Measurements from ENCODE around the gene MRE11. TPM values are rescaled to one million over a fixed set of nuclear protein-coding genes. Genes with fewer than 3 reads are reported as not detected.
"Not testable (repeated sequence)": the region's sequence is repeated elsewhere in the genome, so short reads cannot be mapped to it uniquely, and the experiment has no call there.

The MRE11 gene
- total RNA-seq, 3 donors from 2014 or later, result 18.1 to 33.1 (median 22.3) TPM

GRCh38 chr11:94400457-94400838 is 93.2 kb downstream of the MRE11 start:
- intact Hi-C loops (cut with DNase I; ENCODE audit: low total_unique reads), result no loop called here
- H3K4me1 ChIP-seq, result no peaks in the 10 kb centered on the region
- H3K36me3 ChIP-seq, result no peaks in the 10 kb centered on the region
- no peak overlapping the region for H3K27ac ChIP-seq
- H3K4me3 ChIP-seq, result no peak overlapping the region
- H3K27me3 ChIP-seq, result peaks cover 0 to 33% of the 10 kb centered on the region in 2 donors
- no peaks in the 10 kb centered on the region for H3K9me3 ChIP-seq
- no peak for TF ChIP-seq POLR2AphosphoS5 (IDR thresholded peaks at IDR 0.05)
- TF ChIP-seq POLR2A (IDR thresholded peaks at IDR 0.05), result no peak
- TF ChIP-seq CTCF (IDR thresholded peaks at IDR 0.05), result no peak
- DNase-seq (ENCODE audit: low spot score in 2 of 2), result no peak

GRCh38 chr11:94400050-94400449 is 93.6 kb downstream of the MRE11 start:
- H3K4me3 ChIP-seq, result no peak overlapping the region
- peaks cover 0 to 33% of the 10 kb centered on the region in 2 donors for H3K27me3 ChIP-seq
- no peak overlapping the region for H3K27ac ChIP-seq
- TF ChIP-seq POLR2AphosphoS5 (IDR thresholded peaks at IDR 0.05) (no peak), POLR2A (IDR thresholded peaks at IDR 0.05) (no peak), CTCF (IDR thresholded peaks at IDR 0.05) (no peak)
- H3K4me1 ChIP-seq, result no peaks in the 10 kb centered on the region
- no peaks in the 10 kb centered on the region for H3K9me3 ChIP-seq
- intact Hi-C loops (cut with DNase I; ENCODE audit: low total_unique reads), result no loop called here
- H3K36me3 ChIP-seq, result no peaks in the 10 kb centered on the region
- no peak for DNase-seq (ENCODE audit: low spot score in 2 of 2)

- H3K9me3 ChIP-seq, result no peaks in the 10 kb centered on the region
- H3K27ac ChIP-seq, result no peak overlapping the region
- no peaks in the 10 kb centered on the region for H3K36me3 ChIP-seq
- H3K4me1 ChIP-seq, result no peaks in the 10 kb centered on the region
- no peak overlapping the region for H3K4me3 ChIP-seq
- H3K27me3 ChIP-seq, result peaks cover 0 to 33% of the 10 kb centered on the region in 2 donors
- intact Hi-C loops (cut with DNase I; ENCODE audit: low total_unique reads), result no loop called here
- DNase-seq (ENCODE audit: low spot score in 2 of 2), result no peak
- TF ChIP-seq CTCF (IDR thresholded peaks at IDR 0.05) (no peak), POLR2AphosphoS5 (IDR thresholded peaks at IDR 0.05) (no peak), POLR2A (IDR thresholded peaks at IDR 0.05) (no peak)
Measured at GRCh38 chr11:94398101-94398500, 95.5 kb downstream of the MRE11 start.

DNA sequence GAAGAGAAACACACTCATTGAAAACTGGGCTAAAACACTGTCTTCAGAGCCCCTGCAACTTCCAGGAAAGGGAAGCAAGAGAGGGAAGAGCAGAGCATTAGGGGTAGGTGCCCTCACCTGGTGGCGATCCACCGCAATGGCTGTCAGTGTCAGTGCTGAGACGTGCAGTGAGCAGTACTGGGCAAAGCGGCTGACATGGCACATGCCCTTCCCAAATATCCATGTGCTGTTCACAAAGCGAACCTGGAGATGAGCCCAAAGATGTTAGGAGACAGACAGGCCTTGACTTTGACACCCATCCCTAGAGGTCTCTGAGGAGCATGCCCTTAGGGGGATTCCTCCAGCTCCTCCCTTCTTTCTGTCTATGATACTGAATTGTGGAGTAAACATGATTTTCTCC is 97.4 kb downstream of the MRE11 start:
- H3K9me3 ChIP-seq, result no peaks in the 10 kb centered on the region
- TF ChIP-seq POLR2AphosphoS5 (IDR thresholded peaks at IDR 0.05) (no peak), CTCF (IDR thresholded peaks at IDR 0.05) (no peak), POLR2A (IDR thresholded peaks at IDR 0.05) (no peak)
- intact Hi-C loops (cut with DNase I; ENCODE audit: low total_unique reads), result no loop called here
- no peak overlapping the region for H3K4me3 ChIP-seq
- no peaks in the 10 kb centered on the region for H3K36me3 ChIP-seq
- H3K27ac ChIP-seq, result no peak overlapping the region
- H3K4me1 ChIP-seq, result no peaks in the 10 kb centered on the region
- peaks cover 0 to 26% of the 10 kb centered on the region in 2 donors for H3K27me3 ChIP-seq
- DNase-seq (ENCODE audit: low spot score in 2 of 2), result no peak

GRCh38 chr11:94391937-94392336 is 101.7 kb downstream of the MRE11 start:
- H3K27ac ChIP-seq; intact Hi-C loops (cut with DNase I; ENCODE audit: low total_unique reads); H3K4me1 ChIP-seq; H3K36me3 ChIP-seq; DNase-seq (ENCODE audit: low spot score in 2 of 2); H3K4me3 ChIP-seq; H3K27me3 ChIP-seq; H3K9me3 ChIP-seq: not testable (repeated sequence)

- TF ChIP-seq POLR2A (IDR thresholded peaks at IDR 0.05), result no peak
- no peak for TF ChIP-seq CTCF (IDR thresholded peaks at IDR 0.05)
- no peak for TF ChIP-seq POLR2AphosphoS5 (IDR thresholded peaks at IDR 0.05)
- Histone ChIP-seq H3K9me3 (no peaks in the 10 kb centered on the region), H3K36me3 (no peaks in the 10 kb centered on the region), H3K27me3 (no peaks in the 10 kb centered on the region), H3K4me3 (no peak overlapping the region), H3K27ac (no peak overlapping the region), H3K4me1 (no peaks in the 10 kb centered on the region)
- intact Hi-C loops (cut with DNase I; ENCODE audit: low total_unique reads), result no loop called here
- DNase-seq (ENCODE audit: low spot score in 2 of 2), result no peak
Measured at GRCh38 chr11:94379613-94380012, 114.0 kb downstream of the MRE11 start.
